RWPE1 (cell line): Measurements from ENCODE around the gene RHOBTB3.
A peak's percentile ranks its signal among the peaks of the same experiment; 100 is the strongest.

Experiments used
- CTCF ChIA-PET: fragments of 350-600 bp; sonication (Branson Sonifier 250); formaldehyde crosslinking; extraction: SDS; loops from one replicate; lab custom pipeline; 2021; lab: Yijun Ruan, JAX
- POLR2A ChIA-PET: fragments of 400-600 bp; formaldehyde crosslinking; extraction: SDS; loops from one replicate; lab custom pipeline; 2020; ENCODE audit warnings: antibody characterized with exemption; ENCODE audit not compliant: low non-redundant PET; lab: Yijun Ruan, JAX
- DNase-seq: peaks from one replicate; pipeline ENCODE4 v3.0.0; 2012; ENCODE audit warnings: low spot score
- H3K27ac ChIP-seq: fragments of 450-650 bp; 2 replicates; pipeline ENCODE4 v1.5.1; 2017
- TF ChIP-seq, protein P1 (sequence below): fragments of 450-650 bp; conservative IDR thresholded peaks from 2 replicates; pipeline ENCODE4 v1.5.1; 2017; ENCODE audit warnings: low read depth, mild to moderate bottlenecking

Gene RHOBTB3

GRCh38 chr5:95815155-95815729 lies 84.1 kb downstream of the RHOBTB3 start:
- no peak overlapping the region for H3K27ac ChIP-seq
- POLR2A ChIA-PET: interaction anchor here (0.5 kb wide), 1 partner anchor 62 kb away, joined by 3 read pairs; no protein-coding TSS in a partner anchor
- DNase-seq: no peak
- CTCF ChIA-PET: interaction anchor here (0.6 kb wide), 1 partner anchor 545 kb away, joined by 3 read pairs; no protein-coding TSS in a partner anchor
- TF ChIP-seq, protein P1, sequence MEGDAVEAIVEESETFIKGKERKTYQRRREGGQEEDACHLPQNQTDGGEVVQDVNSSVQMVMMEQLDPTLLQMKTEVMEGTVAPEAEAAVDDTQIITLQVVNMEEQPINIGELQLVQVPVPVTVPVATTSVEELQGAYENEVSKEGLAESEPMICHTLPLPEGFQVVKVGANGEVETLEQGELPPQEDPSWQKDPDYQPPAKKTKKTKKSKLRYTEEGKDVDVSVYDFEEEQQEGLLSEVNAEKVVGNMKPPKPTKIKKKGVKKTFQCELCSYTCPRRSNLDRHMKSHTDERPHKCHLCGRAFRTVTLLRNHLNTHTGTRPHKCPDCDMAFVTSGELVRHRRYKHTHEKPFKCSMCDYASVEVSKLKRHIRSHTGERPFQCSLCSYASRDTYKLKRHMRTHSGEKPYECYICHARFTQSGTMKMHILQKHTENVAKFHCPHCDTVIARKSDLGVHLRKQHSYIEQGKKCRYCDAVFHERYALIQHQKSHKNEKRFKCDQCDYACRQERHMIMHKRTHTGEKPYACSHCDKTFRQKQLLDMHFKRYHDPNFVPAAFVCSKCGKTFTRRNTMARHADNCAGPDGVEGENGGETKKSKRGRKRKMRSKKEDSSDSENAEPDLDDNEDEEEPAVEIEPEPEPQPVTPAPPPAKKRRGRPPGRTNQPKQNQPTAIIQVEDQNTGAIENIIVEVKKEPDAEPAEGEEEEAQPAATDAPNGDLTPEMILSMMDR: no peak

- TF ChIP-seq, protein P1: no peak
- POLR2A ChIA-PET: no interaction called here
- DNase-seq: no peak
- CTCF ChIA-PET: interaction anchor here (0.6 to 1.8 kb wide), 2 partner anchors 15 to 35 kb away, joined by 3 to 6 read pairs; no protein-coding TSS in a partner anchor
- no peak overlapping the region for H3K27ac ChIP-seq
Observed at GRCh38 chr5:95816341-95816740, 85.2 kb downstream of the RHOBTB3 start.

GRCh38 chr5:95816776-95817175 lies 85.6 kb downstream of the RHOBTB3 start:
- POLR2A ChIA-PET: no interaction called here
- TF ChIP-seq, protein P1: no peak
- CTCF ChIA-PET: interaction anchor here (0.8 to 1.8 kb wide), 2 partner anchors 36 to 214 kb away, joined by 4 to 6 read pairs; no protein-coding TSS in a partner anchor
- DNase-seq: no peak
- no peak overlapping the region for H3K27ac ChIP-seq

- H3K27ac ChIP-seq: no peak overlapping the region
- TF ChIP-seq, protein P1: no peak
- DNase-seq: peak; percentile 58
- ChIA-PET CTCF (interaction anchor here (0.6 to 1.8 kb wide), 5 partner anchors 11 to 213 kb away, joined by 3 to 6 read pairs (median 4); no protein-coding TSS in a partner anchor), POLR2A (no interaction called here)
Observed at GRCh38 chr5:95817430-95817829, 86.3 kb downstream of the RHOBTB3 start.

DNA sequence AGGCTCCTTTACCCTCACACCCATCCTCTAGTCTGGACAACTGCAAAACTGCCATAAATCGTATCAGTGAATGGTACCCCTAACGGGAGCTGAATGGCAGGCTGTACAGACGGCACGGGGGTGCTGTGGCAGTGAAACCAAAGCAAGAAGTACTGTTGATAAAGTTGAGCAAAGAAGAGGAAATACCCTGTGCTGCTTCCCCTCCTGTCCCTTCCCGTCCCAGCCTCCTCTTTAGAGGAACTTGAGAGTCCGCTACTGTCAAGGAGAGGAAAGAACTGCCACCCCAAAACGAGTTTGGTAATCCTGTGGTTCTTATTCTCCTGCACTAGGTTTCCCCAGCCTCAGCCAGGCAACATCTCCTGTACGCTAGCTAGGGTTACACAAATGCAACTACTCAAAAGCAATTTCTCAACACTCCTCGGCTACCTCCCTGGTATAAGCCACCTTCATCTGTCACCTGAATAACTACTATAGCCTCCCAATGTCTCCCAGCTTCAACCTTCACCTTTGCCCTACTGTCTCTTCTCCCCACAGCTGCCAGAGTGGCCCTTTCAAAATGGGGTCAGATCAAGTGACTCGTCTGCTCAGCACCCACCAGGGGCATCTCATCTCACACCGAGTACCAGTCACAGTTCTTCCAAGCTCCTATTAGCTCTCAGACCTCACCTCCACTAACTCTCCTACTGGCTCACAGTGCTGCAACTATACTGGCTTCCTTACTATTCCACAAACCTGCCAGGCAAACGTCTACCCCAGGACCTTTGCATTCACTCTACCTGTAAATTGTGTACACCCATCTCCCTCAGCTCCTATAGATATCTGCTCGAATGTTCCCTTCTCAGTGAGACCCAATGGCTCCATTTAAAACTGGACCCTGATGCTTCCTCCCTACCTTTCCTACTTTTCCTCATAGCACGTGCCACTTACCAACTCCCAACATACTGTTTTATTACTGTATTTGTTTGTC lies 87.3 kb downstream of the RHOBTB3 start:
- POLR2A ChIA-PET: no interaction called here
- no peak overlapping the region for H3K27ac ChIP-seq
- no peak for DNase-seq
- TF ChIP-seq, protein P1: no peak
- CTCF ChIA-PET: interaction anchor here (0.7 to 1.8 kb wide), 4 partner anchors 10 to 154 kb away, joined by 3 to 6 read pairs (median 3); no protein-coding TSS in a partner anchor
